OCI-LY1 (cell line): ENCODE results near the gene ZBP1.

Experiments
- H2AFZ ChIP-seq: fragments of 200-600 bp; sonication (generic), shearing (Covaris generic); 2 replicates; pipeline ENCODE4 v1.6.0; 2014; ENCODE audit warnings: antibody characterized with exemption, mild to moderate bottlenecking, low read length
- H3F3A ChIP-seq: fragments of 200-600 bp; sonication (generic), shearing (Covaris generic); 2 replicates; pipeline ENCODE4 v1.6.0; 2014; ENCODE audit warnings: mild to moderate bottlenecking, antibody characterized with exemption, low read length, moderate library complexity; ENCODE audit not compliant: insufficient read depth
- H3K27ac ChIP-seq: fragments of 200-600 bp; sonication (generic); 2 replicates; pipeline ENCODE4 v1.5.1; 2014; ENCODE audit warnings: low read length, mixed run types, mild to moderate bottlenecking, low read depth; ENCODE audit not compliant: poor library complexity, severe bottlenecking
- H3K27me3 ChIP-seq: fragments of 200-600 bp; sonication (generic); 2 replicates; pipeline ENCODE4 v1.6.0; 2014; ENCODE audit warnings: antibody characterized with exemption, mild to moderate bottlenecking, low read length, moderate library complexity; ENCODE audit not compliant: insufficient read depth
- H3K36me3 ChIP-seq: fragments of 200-600 bp; sonication (generic); 2 replicates; pipeline ENCODE4 v1.6.1; 2014; ENCODE audit warnings: mild to moderate bottlenecking, antibody characterized with exemption, low read length, moderate library complexity, mixed read lengths; ENCODE audit not compliant: insufficient read depth
- H3K4me1 ChIP-seq: fragments of 200-600 bp; sonication (generic); 2 replicates; pipeline ENCODE4 v1.5.1; 2014; ENCODE audit warnings: mild to moderate bottlenecking, low read length, moderate library complexity; ENCODE audit not compliant: insufficient read depth, severe bottlenecking
- H3K4me2 ChIP-seq: fragments of 200-600 bp; sonication (generic), shearing (Covaris generic); 2 replicates; pipeline ENCODE4 v1.6.1; 2014; ENCODE audit warnings: low read length
- H3K4me3 ChIP-seq: fragments of 200-600 bp; sonication (generic); 2 replicates; pipeline ENCODE4 v1.5.1; 2014; ENCODE audit warnings: low read length, low read depth, mild to moderate bottlenecking, mixed read lengths; ENCODE audit not compliant: poor library complexity, severe bottlenecking
- H3K79me2 ChIP-seq: fragments of 200-600 bp; shearing (Covaris generic); 2 replicates; pipeline ENCODE4 v1.6.1; 2016; ENCODE audit warnings: mixed run types, low read length, mixed read lengths; ENCODE audit not compliant: insufficient read depth
- H3K9ac ChIP-seq: fragments of 200-600 bp; sonication (generic), shearing (Covaris generic); 2 replicates; pipeline ENCODE4 v1.6.1; 2014; ENCODE audit warnings: mild to moderate bottlenecking, low read length, mixed read lengths
- H3K9me2 ChIP-seq: fragments of 200-600 bp; sonication (generic), shearing (Covaris generic); 2 replicates; pipeline ENCODE4 v1.6.1; 2014; ENCODE audit warnings: low read depth, mild to moderate bottlenecking, low read length, mixed read lengths
- H3K9me3 ChIP-seq: fragments of 200-600 bp; shearing (Covaris generic); 2 replicates; pipeline ENCODE4 v1.6.1; 2014; ENCODE audit warnings: low read length, mixed read lengths
- H4K20me1 ChIP-seq: fragments of 200-600 bp; sonication (generic), shearing (Covaris generic); 2 replicates; pipeline ENCODE4 v1.6.0; 2016; ENCODE audit warnings: mild to moderate bottlenecking, low read length; ENCODE audit not compliant: insufficient read depth
- EZH2 ChIP-seq: fragments of 200-600 bp; sonication (generic), shearing (Covaris generic); IDR thresholded peaks from 2 replicates; pipeline ENCODE4 v1.8.0; 2017; ENCODE audit warnings: borderline replicate concordance, mixed run types, mild to moderate bottlenecking, antibody characterized with exemption, low read length, moderate library complexity, mixed read lengths
- TF ChIP-seq, protein P1 (sequence below): fragments of 200-600 bp; sonication (generic), shearing (Covaris generic); IDR thresholded peaks from 2 replicates; pipeline ENCODE4 v1.5.1; 2017; ENCODE audit warnings: mild to moderate bottlenecking, antibody characterized with exemption, low read length, moderate library complexity, mixed read lengths

ZBP1 gene

DNA sequence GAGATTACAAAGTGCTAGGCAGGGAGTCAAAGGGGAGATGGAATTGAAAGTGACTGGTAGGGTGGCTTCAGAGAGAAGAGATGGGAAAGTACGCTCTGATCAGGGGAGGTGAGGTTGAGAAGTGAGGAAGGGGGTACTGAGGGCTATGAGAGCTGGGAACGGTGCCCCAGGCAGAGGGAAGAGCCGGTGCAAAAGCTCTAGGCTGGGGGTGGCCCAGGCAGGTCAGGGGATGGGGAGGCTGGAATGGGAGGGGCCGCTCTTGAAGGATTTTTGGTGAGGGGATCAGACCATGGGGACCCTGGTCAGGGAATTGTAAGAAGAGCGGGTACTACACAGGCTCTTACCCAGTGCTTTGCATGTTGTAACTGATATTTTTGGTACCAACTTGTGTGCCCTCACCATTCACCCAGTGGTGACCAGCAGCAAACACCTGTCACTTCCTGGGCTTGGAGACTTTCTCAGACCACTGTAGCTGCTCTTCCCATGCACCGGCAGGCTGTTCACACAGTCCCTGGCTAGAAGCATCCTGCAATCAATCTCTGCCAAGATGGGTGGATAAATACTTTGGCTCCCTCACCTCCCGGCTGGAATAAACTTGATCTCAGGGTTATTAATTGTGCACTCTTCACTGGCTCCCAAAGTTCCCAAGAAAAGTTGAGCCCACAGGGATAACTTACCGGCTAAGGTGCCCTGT lies 35.3 kb downstream of the ZBP1 start:
- no peak overlapping the region for H2AFZ ChIP-seq
- no peaks in the 10 kb centered on the region for H3K36me3 ChIP-seq
- H3K9me3 ChIP-seq: peaks cover 3% of the 10 kb centered on the region; the same call in 1 of the 2 replicates
- TF ChIP-seq, protein P1, sequence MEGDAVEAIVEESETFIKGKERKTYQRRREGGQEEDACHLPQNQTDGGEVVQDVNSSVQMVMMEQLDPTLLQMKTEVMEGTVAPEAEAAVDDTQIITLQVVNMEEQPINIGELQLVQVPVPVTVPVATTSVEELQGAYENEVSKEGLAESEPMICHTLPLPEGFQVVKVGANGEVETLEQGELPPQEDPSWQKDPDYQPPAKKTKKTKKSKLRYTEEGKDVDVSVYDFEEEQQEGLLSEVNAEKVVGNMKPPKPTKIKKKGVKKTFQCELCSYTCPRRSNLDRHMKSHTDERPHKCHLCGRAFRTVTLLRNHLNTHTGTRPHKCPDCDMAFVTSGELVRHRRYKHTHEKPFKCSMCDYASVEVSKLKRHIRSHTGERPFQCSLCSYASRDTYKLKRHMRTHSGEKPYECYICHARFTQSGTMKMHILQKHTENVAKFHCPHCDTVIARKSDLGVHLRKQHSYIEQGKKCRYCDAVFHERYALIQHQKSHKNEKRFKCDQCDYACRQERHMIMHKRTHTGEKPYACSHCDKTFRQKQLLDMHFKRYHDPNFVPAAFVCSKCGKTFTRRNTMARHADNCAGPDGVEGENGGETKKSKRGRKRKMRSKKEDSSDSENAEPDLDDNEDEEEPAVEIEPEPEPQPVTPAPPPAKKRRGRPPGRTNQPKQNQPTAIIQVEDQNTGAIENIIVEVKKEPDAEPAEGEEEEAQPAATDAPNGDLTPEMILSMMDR: no peak
- no peak for TF ChIP-seq EZH2
- no peaks in the 10 kb centered on the region for H3F3A ChIP-seq
- H3K79me2 ChIP-seq: no peaks in the 10 kb centered on the region
- no peaks in the 10 kb centered on the region for H4K20me1 ChIP-seq
- peaks cover 22% of the 10 kb centered on the region; the same call in 1 of the 2 replicates for H3K27me3 ChIP-seq
- H3K9ac ChIP-seq: no peak overlapping the region
- no peak overlapping the region for H3K4me3 ChIP-seq
- H3K4me1 ChIP-seq: no peaks in the 10 kb centered on the region
- no peak overlapping the region for H3K4me2 ChIP-seq
- H3K27ac ChIP-seq: no peak overlapping the region
- H3K9me2 ChIP-seq: no peaks in the 10 kb centered on the region

DNA sequence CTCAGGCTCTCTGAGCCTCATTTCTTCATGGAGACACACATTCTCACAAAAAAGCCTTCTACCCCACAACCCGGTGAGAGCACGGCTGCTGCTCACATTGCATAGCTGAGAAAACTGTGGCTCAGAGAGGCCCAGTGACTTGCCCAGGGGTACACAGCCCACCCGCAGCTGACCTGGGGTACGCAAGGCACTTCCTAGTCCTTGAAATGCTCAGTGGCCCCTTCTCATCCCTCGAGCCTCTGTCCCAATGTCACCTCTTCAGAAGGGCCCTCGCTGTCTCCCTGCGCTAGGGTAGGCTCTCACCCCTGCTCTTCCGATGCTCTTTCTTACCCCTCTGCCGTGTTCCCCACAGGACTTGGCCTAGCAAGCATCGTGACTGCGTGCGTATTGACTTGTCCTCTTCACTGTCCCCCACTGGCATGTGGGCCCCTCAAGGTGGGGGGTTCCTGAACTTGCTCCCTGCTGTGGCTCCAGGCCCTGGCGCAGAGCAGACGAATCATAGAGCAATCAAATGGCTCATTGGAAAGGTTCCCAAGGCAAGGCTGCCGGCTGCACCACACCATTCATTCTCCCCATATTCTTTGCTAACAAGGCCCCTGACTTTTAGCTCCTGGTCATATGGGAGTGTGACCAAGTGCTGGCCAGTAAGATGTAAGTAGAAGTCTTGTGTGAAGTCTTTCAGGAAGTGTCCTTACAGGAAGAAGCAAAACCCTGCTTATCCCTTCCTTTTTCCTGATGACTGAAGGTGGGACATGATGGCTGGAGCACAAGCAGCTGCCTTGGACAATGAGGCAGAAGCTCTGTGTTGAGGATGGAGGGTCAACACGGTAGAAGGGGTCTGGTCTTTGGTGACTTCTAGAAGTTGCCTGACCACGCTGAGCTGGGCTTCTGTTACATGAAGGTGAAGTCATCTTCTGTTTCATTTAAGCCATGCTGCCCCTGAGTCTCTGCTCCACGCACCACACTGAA lies 36.7 kb downstream of the ZBP1 start:
- Histone ChIP-seq H2AFZ (no peak overlapping the region), H3K79me2 (no peaks in the 10 kb centered on the region), H3K4me3 (no peak overlapping the region), H3K36me3 (no peaks in the 10 kb centered on the region), H3F3A (no peaks in the 10 kb centered on the region), H3K9ac (no peak overlapping the region), H3K4me1 (no peaks in the 10 kb centered on the region), H3K27ac (no peak overlapping the region), H3K27me3 (peaks cover 22% of the 10 kb centered on the region; the same call in 1 of the 2 replicates), H3K9me2 (no peaks in the 10 kb centered on the region), H3K4me2 (no peak overlapping the region), H4K20me1 (no peaks in the 10 kb centered on the region), H3K9me3 (peaks cover 3% of the 10 kb centered on the region; the same call in 1 of the 2 replicates)
- TF ChIP-seq, protein P1: 0 out of 2 replicates have a peak, but pooled peaks have one; percentile 2
- no peak for TF ChIP-seq EZH2

DNA sequence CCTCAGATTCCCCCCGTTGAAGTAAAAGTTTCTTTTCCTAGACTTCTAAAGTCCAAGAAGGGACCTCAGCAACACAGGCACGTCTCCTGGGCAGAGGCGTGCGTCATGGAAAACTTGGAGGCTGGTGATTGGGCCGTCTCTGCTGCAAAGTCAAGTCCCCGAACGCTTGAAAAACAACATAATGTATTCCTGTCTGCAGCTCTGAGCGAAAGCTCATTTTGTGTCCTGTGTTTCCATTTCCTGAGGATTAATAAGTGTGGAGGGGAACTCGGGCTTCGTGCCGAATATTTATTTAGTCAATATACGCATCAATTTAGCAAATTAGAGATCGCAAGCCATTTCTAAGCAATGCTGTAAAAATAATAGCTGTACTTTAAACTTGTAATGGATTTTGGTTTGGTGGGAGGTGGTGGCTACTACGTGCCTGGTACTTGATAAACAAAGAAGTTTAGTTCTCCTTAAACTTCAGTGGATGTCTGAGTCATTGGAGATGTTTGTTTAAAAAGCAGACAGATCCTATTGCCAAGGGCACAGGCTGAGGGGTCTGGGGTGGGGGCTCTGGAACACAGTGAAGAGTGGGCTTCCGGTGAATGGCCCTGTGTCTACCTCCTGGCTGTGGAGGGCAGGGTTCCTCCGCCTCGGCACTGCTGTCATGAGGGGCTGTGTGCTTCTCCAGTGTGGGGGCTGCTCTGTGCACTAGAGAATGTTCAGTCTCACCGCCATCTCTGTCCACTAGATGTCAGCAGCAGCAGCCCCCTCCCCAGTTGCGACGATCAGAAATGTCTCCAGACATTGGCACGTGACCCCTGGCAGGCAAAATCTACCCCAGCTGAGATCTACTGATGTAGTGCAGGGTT lies 37.6 kb downstream of the ZBP1 start:
- no peak overlapping the region for H3K27ac ChIP-seq
- peaks cover 18% of the 10 kb centered on the region; the same call in 1 of the 2 replicates for H3K27me3 ChIP-seq
- H4K20me1 ChIP-seq: no peaks in the 10 kb centered on the region
- H3K4me2 ChIP-seq: no peak overlapping the region
- peaks cover under 1% of the 10 kb centered on the region; the same call in 1 of the 2 replicates for H3K9me3 ChIP-seq
- no peak overlapping the region for H3K9ac ChIP-seq
- no peaks in the 10 kb centered on the region for H3K9me2 ChIP-seq
- H3K79me2 ChIP-seq: no peaks in the 10 kb centered on the region
- no peaks in the 10 kb centered on the region for H3K36me3 ChIP-seq
- H3F3A ChIP-seq: no peaks in the 10 kb centered on the region
- no peak overlapping the region for H2AFZ ChIP-seq
- TF ChIP-seq EZH2: no peak
- TF ChIP-seq, protein P1: peak; percentile 55
- no peak overlapping the region for H3K4me3 ChIP-seq
- no peaks in the 10 kb centered on the region for H3K4me1 ChIP-seq
